Measurements from ENCODE around the gene EFNA5. TPM values are rescaled to one million over a fixed set of nuclear protein-coding genes. Genes with fewer than 3 reads are reported as not detected.

EFNA5 gene
- total RNA-seq, 1 experiment from 2014 or later, result 1.6 TPM

DNA sequence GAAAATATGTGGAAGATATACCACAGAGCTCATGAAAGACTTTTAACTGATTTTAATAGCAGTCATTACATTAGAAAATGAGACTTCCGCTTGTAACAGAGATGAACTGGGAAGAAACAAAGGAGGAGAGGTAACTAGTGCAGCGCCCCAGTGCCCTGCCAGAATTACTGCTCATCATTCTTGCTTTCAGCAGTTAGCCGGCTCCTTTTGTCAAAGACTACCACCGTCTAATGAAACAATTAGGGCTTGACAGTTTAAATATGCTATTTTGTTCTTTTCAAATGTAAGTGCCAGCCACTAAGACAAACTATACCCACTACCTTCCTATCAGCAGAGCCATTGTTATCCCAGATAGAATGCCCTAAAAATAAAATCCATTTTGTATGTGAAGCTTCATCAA is 328.4 kb downstream of the EFNA5 start:
- no peak for DNase-seq (ENCODE audit: low read depth, low spot score)
- in situ Hi-C loops (cut with HindIII; ENCODE audit: low pct_unique_long_range_greater_than_20kb, low sequenced_read_pairs), result no loop called here

DNA sequence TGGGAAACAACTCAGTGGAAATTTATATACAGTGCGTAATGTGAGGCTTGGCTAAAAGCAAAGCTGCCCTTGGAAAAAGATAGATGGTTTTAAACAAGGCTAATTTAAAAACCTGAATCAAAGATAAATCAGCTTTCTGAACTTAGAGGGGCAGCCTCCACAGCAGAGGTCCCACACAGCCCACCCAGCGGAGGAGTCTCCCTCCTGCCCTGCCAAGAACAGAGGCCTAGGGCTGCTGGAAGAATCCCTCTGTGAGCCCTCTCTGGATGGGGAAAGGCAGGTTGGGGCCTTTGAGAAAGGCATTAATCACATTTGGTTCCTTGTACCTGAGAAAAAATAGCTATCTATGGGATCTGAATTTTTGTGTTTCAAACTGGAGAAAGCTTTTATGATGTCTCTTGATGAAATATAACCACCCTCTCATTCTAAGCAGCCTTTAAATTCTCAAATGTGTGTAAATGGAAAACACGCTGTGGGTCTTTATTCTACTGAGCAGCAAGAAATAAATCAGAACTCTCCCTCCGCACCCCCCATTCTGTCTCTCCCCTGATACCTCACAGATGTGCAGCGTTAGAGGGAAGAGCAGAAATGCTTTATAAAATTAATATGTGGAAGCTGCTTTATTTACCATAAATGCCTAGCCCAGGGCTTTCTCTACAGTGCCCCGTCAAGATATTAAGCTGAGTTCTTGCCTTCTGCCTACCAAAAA is 329.2 kb downstream of the EFNA5 start:
- DNase-seq (ENCODE audit: low read depth, low spot score), result no peak
- in situ Hi-C loops (cut with HindIII; ENCODE audit: low pct_unique_long_range_greater_than_20kb, low sequenced_read_pairs), result no loop called here

DNA sequence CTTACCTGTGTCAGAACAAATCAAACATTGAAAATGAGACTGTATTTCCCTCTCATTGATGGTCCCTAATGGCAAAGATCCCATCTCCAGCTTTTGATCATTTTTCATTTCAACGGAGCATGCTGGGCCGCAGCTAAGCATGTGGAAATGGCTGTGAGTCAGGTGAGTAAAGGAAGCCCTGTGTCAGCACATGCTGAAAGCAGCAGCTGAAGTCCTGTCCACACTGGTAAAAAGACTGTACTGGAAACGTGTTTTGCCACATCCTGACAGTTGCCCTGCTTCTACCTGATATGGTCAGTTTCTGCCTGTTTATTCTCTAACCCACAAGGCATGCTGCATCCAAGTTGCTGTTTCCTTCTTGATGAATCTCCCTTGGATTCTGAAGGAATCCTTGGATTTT is 330.1 kb downstream of the EFNA5 start:
- no peak for DNase-seq (ENCODE audit: low read depth, low spot score)
- in situ Hi-C loops (cut with HindIII; ENCODE audit: low pct_unique_long_range_greater_than_20kb, low sequenced_read_pairs), result no loop called here

DNA sequence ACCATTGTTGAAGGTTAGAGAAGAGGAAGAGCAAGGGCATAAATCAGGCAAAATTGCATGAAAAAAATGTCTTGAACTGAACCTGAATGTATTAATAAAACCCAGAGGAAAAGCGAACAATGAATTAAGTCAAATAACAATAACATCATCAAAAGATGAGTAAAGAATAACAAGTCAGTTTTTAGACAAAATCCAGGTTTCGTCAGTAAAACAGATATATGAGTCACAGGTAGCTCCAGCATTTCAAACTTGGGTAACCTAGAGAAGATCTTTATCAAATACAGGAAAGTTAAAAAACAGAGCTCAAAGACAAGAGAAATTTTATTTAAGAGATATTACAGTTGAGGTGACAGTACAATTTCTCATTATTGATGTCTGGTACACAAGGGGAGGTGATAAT is 332.4 kb downstream of the EFNA5 start:
- DNase-seq (ENCODE audit: low read depth, low spot score), result no peak
- in situ Hi-C loops (cut with HindIII; ENCODE audit: low pct_unique_long_range_greater_than_20kb, low sequenced_read_pairs), result no loop called here

DNA sequence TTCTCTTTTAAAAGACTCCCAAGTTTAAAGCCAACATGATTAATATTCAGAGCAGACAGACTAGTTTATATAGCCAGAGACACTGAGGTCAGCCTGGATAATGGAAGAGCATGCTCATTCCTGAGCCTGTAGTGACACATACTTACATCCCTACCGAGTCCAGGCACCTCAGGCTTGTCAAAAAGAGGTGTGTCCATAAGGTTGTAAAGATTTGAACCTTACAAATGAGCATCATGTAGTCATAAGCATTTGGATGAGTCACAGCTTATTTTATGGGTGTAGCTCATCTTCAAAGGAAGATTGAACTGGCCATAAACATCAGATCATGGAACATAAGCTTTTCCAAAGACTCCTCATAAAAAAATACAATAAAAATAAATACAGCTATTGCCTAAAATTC is 333.5 kb downstream of the EFNA5 start:
- in situ Hi-C loops (cut with HindIII; ENCODE audit: low pct_unique_long_range_greater_than_20kb, low sequenced_read_pairs), result no loop called here
- no peak for DNase-seq (ENCODE audit: low read depth, low spot score)

DNA sequence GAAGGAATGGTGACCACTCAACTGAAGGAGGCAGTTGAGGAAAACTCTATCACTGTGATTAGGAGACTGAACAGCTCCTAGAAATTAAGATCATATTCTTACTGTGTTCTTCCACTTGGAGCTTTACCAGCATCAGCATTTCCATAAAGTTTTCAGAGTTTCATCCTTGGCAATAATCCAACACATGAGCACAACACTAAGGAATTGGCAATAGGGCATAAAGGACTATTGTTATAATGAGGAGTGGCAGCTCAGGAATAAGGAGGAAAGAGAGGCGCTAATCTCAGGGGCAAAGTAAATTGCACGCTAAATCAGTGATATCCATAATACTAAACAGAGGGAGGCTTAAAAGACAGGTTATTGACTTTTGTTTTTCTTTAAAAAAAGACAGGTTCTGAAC is 338.9 kb downstream of the EFNA5 start:
- DNase-seq (ENCODE audit: low read depth, low spot score), result no peak
- in situ Hi-C loops (cut with HindIII; ENCODE audit: low pct_unique_long_range_greater_than_20kb, low sequenced_read_pairs), result no loop called here

DNA sequence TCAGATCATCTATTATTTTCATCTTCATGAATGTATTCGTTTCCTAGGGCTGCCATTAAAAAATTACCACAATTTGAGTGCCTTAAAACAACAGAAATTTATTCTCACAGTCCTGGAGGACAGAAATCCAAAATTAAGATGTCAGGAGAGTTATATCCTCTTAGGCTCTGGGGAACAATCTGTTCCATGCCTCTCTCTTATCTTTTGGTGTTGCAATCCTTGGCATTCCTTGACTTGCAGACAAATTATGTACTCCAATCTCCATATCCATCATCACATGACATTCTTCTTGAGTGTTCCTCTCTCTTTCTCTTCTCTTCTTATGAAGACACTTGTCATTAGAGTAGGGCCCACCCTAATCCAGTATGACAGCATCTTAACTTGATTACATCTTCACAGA is 339.4 kb downstream of the EFNA5 start:
- in situ Hi-C loops (cut with HindIII; ENCODE audit: low pct_unique_long_range_greater_than_20kb, low sequenced_read_pairs), result no loop called here
- DNase-seq (ENCODE audit: low read depth, low spot score), result no peak

DNA sequence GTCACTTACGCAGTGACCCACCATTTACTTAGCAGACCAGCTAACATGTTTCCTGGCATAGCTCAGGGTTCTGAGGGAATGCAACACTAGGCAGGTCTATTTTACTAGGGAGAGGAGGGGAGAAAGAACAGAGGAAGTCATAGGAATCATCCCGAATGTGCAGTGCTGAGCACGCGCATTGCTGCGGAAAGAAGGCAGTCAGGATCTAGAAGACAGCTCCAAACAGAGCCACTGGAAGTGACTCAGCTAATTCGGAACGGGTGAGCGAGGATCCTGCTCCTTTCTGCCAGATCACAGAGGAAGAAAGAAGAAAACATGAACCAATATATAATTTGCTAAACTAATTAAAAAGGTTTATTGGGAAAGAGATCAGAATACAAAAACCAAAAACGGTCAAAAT is 339.8 kb downstream of the EFNA5 start:
- in situ Hi-C loops (cut with HindIII; ENCODE audit: low pct_unique_long_range_greater_than_20kb, low sequenced_read_pairs), result no loop called here
- DNase-seq (ENCODE audit: low read depth, low spot score), result no peak

DNA sequence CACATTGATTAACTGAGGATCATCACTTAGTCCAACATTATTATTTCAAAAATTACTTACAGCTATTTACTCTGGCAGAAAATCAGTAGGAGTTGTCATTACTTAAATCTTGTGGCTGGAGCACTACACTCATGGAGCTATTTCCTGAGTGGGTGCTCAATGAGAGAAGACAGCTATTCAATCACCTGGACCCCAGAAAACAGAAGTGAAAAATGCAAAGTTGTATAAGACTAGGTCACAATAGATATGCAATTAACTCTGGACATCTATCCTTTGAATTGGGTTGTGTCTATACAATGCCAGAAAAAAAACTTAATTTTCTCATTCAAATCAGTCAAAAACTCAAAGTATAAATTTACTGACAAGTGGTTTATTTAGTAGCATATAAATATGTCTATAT is 340.9 kb downstream of the EFNA5 start:
- in situ Hi-C loops (cut with HindIII; ENCODE audit: low pct_unique_long_range_greater_than_20kb, low sequenced_read_pairs), result no loop called here
- DNase-seq (ENCODE audit: low read depth, low spot score), result no peak
